ENCODE data around the gene EPS15. TPM values are rescaled to one million over a fixed set of nuclear protein-coding genes. Genes with fewer than 3 reads are reported as not detected.

EPS15 gene
- total RNA-seq, 3 donors from 2014 or later = 83.6 to 144 (median 127) TPM

- intact Hi-C loops (cut with DNase I; ENCODE audit: low total_unique reads) = no loop called here
- Histone ChIP-seq H3K4me3 (no peak overlapping the region), H3K27ac (no peak overlapping the region), H3K36me3 (no peaks in the 10 kb centered on the region), H3K27me3 (no peaks in the 10 kb centered on the region), H3K4me1 (no peaks in the 10 kb centered on the region), H3K9me3 (no peaks in the 10 kb centered on the region)
- DNase-seq (ENCODE audit: low spot score in 2 of 2) = no peak
- TF ChIP-seq POLR2AphosphoS5 (IDR thresholded peaks at IDR 0.05) (no peak), POLR2A (IDR thresholded peaks at IDR 0.05) (no peak)
- TF ChIP-seq, protein P1, sequence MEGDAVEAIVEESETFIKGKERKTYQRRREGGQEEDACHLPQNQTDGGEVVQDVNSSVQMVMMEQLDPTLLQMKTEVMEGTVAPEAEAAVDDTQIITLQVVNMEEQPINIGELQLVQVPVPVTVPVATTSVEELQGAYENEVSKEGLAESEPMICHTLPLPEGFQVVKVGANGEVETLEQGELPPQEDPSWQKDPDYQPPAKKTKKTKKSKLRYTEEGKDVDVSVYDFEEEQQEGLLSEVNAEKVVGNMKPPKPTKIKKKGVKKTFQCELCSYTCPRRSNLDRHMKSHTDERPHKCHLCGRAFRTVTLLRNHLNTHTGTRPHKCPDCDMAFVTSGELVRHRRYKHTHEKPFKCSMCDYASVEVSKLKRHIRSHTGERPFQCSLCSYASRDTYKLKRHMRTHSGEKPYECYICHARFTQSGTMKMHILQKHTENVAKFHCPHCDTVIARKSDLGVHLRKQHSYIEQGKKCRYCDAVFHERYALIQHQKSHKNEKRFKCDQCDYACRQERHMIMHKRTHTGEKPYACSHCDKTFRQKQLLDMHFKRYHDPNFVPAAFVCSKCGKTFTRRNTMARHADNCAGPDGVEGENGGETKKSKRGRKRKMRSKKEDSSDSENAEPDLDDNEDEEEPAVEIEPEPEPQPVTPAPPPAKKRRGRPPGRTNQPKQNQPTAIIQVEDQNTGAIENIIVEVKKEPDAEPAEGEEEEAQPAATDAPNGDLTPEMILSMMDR (IDR thresholded peaks at IDR 0.05) = no peak
These were observed 39.4 kb upstream of the EPS15 start for GRCh38 chr1:51558375-51558924.

DNA sequence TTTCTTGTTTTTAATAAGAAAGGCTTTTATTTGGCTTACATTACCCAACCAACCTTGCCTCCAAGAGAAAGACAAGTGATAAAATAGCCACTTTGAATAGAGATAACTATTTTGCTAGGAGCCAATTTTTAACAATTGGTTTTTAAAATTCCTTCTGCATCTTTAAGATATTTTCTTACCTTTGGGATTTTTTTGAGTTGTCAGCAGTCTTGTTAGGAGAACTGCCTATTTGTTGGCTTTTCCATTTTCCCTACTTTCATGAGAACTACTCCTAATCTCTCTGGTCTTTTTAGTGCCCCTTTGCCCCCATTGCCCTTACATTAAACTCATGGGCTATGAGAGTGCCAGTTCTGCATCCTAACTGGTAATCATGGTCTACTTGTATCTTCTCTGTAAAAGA is 38.1 kb upstream of the EPS15 start:
- Histone ChIP-seq H3K36me3 (no peaks in the 10 kb centered on the region), H3K4me1 (no peaks in the 10 kb centered on the region), H3K27ac (no peak overlapping the region), H3K27me3 (no peaks in the 10 kb centered on the region), H3K9me3 (no peaks in the 10 kb centered on the region), H3K4me3 (no peak overlapping the region)
- TF ChIP-seq POLR2A (IDR thresholded peaks at IDR 0.05) (no peak), POLR2AphosphoS5 (IDR thresholded peaks at IDR 0.05) (no peak)
- TF ChIP-seq, protein P1 (IDR thresholded peaks at IDR 0.05) = no peak
- no peak for DNase-seq (ENCODE audit: low spot score in 2 of 2)
- intact Hi-C loops (cut with DNase I; ENCODE audit: low total_unique reads) = no loop called here

DNA sequence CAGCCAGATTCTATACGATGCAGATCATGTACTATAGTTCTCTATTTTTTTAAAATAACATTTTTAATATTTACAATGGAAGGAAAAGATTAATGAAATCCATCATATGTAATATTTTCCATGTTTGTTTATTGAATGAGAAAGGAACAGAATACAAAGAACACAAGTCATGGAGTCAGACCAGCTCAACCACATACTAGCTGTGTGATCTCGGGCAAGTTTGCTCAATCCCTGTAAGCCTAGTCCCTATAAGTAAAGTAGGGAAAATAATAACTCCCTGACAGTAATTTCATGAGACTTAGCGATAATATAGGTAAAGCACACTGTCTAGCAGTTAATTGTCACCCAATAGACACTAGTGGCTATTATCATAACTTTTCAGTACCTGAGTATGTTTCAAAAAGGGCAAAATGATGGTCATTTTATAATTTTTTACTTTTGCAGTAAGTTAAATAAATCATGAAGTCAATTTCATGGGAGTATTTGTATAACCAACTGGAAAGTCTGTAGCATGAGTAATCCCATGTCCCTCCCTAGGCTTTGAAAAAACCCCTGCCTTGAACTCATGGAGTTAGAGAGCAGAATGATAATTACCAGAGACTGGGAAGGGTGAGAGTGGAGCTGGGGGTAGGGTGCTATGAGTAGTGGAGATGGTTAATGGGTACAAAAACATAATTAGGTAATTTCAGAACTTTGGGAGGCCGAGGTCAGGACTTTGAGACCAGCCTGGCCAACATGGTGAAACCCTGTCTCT is 37.0 kb upstream of the EPS15 start:
- Histone ChIP-seq H3K9me3 (no peaks in the 10 kb centered on the region), H3K4me1 (no peaks in the 10 kb centered on the region), H3K27ac (no peak overlapping the region), H3K27me3 (no peaks in the 10 kb centered on the region), H3K4me3 (no peak overlapping the region), H3K36me3 (no peaks in the 10 kb centered on the region)
- TF ChIP-seq, protein P1 (IDR thresholded peaks at IDR 0.05) = no peak
- TF ChIP-seq POLR2A (IDR thresholded peaks at IDR 0.05) = no peak
- TF ChIP-seq POLR2AphosphoS5 (IDR thresholded peaks at IDR 0.05) = no peak
- intact Hi-C loops (cut with DNase I; ENCODE audit: low total_unique reads) = no loop called here
- DNase-seq (ENCODE audit: low spot score in 2 of 2) = no peak

DNA sequence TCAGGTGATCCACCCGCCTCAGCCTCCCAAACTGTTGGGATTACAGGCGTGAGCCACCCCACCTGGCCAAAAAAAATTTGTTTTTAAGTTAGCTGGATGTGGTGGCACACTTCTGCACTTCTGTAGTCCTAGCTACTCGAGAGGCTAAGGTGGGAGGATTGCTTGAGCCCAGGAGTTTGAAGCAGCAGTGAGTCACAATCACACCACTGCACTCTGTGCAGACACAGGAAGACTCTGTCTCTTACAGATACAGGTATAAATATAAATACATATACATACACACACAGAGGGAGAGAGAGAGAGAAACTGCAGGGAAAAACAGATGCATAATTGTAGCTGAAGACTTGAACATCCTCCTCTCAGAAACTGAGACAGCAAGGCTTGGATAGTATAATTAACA is 34.8 kb upstream of the EPS15 start:
- H3K27ac ChIP-seq = no peak overlapping the region
- H3K9me3 ChIP-seq = no peaks in the 10 kb centered on the region
- TF ChIP-seq POLR2AphosphoS5 (IDR thresholded peaks at IDR 0.05) (no peak), POLR2A (IDR thresholded peaks at IDR 0.05) (no peak)
- TF ChIP-seq, protein P1 (IDR thresholded peaks at IDR 0.05) = no peak
- no peaks in the 10 kb centered on the region for H3K4me1 ChIP-seq
- no peaks in the 10 kb centered on the region for H3K36me3 ChIP-seq
- H3K4me3 ChIP-seq = no peak overlapping the region
- no peak for DNase-seq (ENCODE audit: low spot score in 2 of 2)
- intact Hi-C loops (cut with DNase I; ENCODE audit: low total_unique reads) = no loop called here
- H3K27me3 ChIP-seq = no peaks in the 10 kb centered on the region
